Measurements from ENCODE around the gene CCRL2.
"Not testable (repeated sequence)": the region's sequence is repeated elsewhere in the genome, so short reads cannot be mapped to it uniquely, and the experiment has no call there.

GRCh38 chr3:46426476-46426875 is 19.4 kb downstream of the CCRL2 start:
- not testable (repeated sequence) for TF ChIP-seq POLR2A, CTCF (IDR thresholded peaks at IDR 0.05)

Data from heart left ventricle (tissue), 13 donors.